ENCODE data around the gene SDK1.

SDK1 gene

GRCh38 chr7:3327655-3328054 lies 26.6 kb downstream of the SDK1 start:
- no peak overlapping the region for H3K27ac ChIP-seq (ENCODE audit: low read depth, low read length)
- no peak overlapping the region for H3K9ac ChIP-seq (ENCODE audit: low read length in 5 of 5)
- H3K27me3 ChIP-seq (ENCODE audit: control insufficient read depth in 5 of 5, insufficient read depth in 4 of 5, low read length in 5 of 5): no peaks in the 10 kb centered on the region
- H3K36me3 ChIP-seq (ENCODE audit: control insufficient read depth in 5 of 5, insufficient read depth in 5 of 5, low read length in 5 of 5): no peaks in the 10 kb centered on the region
- no peaks in the 10 kb centered on the region for H3K4me1 ChIP-seq (ENCODE audit: control insufficient read depth in 5 of 5, insufficient read depth in 5 of 5, low read length in 5 of 5)
- peaks cover 0 to 5% (median 3%) of the 10 kb centered on the region in 5 donors for H3K9me3 ChIP-seq (ENCODE audit: control insufficient read depth in 5 of 5, low read length in 5 of 5)
- H3K4me3 ChIP-seq (ENCODE audit: low read depth in 1 of 5, low read length in 5 of 5): no peak overlapping the region

- H3K4me3 ChIP-seq (ENCODE audit: low read depth in 1 of 5, low read length in 5 of 5): no peak overlapping the region
- H3K36me3 ChIP-seq (ENCODE audit: control insufficient read depth in 5 of 5, insufficient read depth in 5 of 5, low read length in 5 of 5): no peaks in the 10 kb centered on the region
- H3K9ac ChIP-seq (ENCODE audit: low read length in 5 of 5): no peak overlapping the region
- H3K9me3 ChIP-seq (ENCODE audit: control insufficient read depth in 5 of 5, low read length in 5 of 5): no peaks in the 10 kb centered on the region
- H3K27me3 ChIP-seq (ENCODE audit: control insufficient read depth in 5 of 5, insufficient read depth in 4 of 5, low read length in 5 of 5): peaks cover 0 to 3% (median 0%) of the 10 kb centered on the region in 5 donors
- H3K4me1 ChIP-seq (ENCODE audit: control insufficient read depth in 5 of 5, insufficient read depth in 5 of 5, low read length in 5 of 5): peaks cover 0 to under 1% (median 0%) of the 10 kb centered on the region in 5 donors
- H3K27ac ChIP-seq (ENCODE audit: low read depth, low read length): no peak overlapping the region
Measured at GRCh38 chr7:3332308-3332707, 31.3 kb downstream of the SDK1 start.

- H3K9me3 ChIP-seq (ENCODE audit: control insufficient read depth in 5 of 5, low read length in 5 of 5): no peaks in the 10 kb centered on the region
- H3K4me1 ChIP-seq (ENCODE audit: control insufficient read depth in 5 of 5, insufficient read depth in 5 of 5, low read length in 5 of 5): peaks cover 0 to 11% (median 0%) of the 10 kb centered on the region in 5 donors
- H3K36me3 ChIP-seq (ENCODE audit: control insufficient read depth in 5 of 5, insufficient read depth in 5 of 5, low read length in 5 of 5): no peaks in the 10 kb centered on the region
- H3K4me3 ChIP-seq (ENCODE audit: low read depth in 1 of 5, low read length in 5 of 5): no peak overlapping the region
- H3K27ac ChIP-seq (ENCODE audit: low read depth, low read length): no peak overlapping the region
- no peak overlapping the region for H3K9ac ChIP-seq (ENCODE audit: low read length in 5 of 5)
- H3K27me3 ChIP-seq (ENCODE audit: control insufficient read depth in 5 of 5, insufficient read depth in 4 of 5, low read length in 5 of 5): peaks cover 0 to 3% (median 0%) of the 10 kb centered on the region in 5 donors
Measured at GRCh38 chr7:3333861-3334260, 32.8 kb downstream of the SDK1 start.

GRCh38 chr7:3336042-3336665 lies 35.1 kb downstream of the SDK1 start:
- no peak overlapping the region for H3K27ac ChIP-seq (ENCODE audit: low read depth, low read length)
- no peak overlapping the region for H3K9ac ChIP-seq (ENCODE audit: low read length in 5 of 5)
- H3K27me3 ChIP-seq (ENCODE audit: control insufficient read depth in 5 of 5, insufficient read depth in 4 of 5, low read length in 5 of 5): peaks cover 0 to 3% (median 0%) of the 10 kb centered on the region in 5 donors
- H3K4me3 ChIP-seq (ENCODE audit: low read depth in 1 of 5, low read length in 5 of 5): no peak overlapping the region
- H3K36me3 ChIP-seq (ENCODE audit: control insufficient read depth in 5 of 5, insufficient read depth in 5 of 5, low read length in 5 of 5): no peaks in the 10 kb centered on the region
- H3K9me3 ChIP-seq (ENCODE audit: control insufficient read depth in 5 of 5, low read length in 5 of 5): no peaks in the 10 kb centered on the region
- peaks cover 0 to 11% (median 0%) of the 10 kb centered on the region in 5 donors for H3K4me1 ChIP-seq (ENCODE audit: control insufficient read depth in 5 of 5, insufficient read depth in 5 of 5, low read length in 5 of 5)

GRCh38 chr7:3338161-3338560 lies 37.1 kb downstream of the SDK1 start:
- H3K9ac ChIP-seq (ENCODE audit: low read length in 5 of 5): no peak overlapping the region
- H3K27me3 ChIP-seq (ENCODE audit: control insufficient read depth in 5 of 5, insufficient read depth in 4 of 5, low read length in 5 of 5): peaks cover 0 to 3% (median 0%) of the 10 kb centered on the region in 5 donors
- H3K4me1 ChIP-seq (ENCODE audit: control insufficient read depth in 5 of 5, insufficient read depth in 5 of 5, low read length in 5 of 5): peaks cover 0 to 11% (median 0%) of the 10 kb centered on the region in 5 donors
- no peak overlapping the region for H3K4me3 ChIP-seq (ENCODE audit: low read depth in 1 of 5, low read length in 5 of 5)
- H3K27ac ChIP-seq (ENCODE audit: low read depth, low read length): no peak overlapping the region
- H3K36me3 ChIP-seq (ENCODE audit: control insufficient read depth in 5 of 5, insufficient read depth in 5 of 5, low read length in 5 of 5): no peaks in the 10 kb centered on the region
- H3K9me3 ChIP-seq (ENCODE audit: control insufficient read depth in 5 of 5, low read length in 5 of 5): no peaks in the 10 kb centered on the region

GRCh38 chr7:3345699-3346481 lies 44.8 kb downstream of the SDK1 start:
- H3K4me3 ChIP-seq (ENCODE audit: low read depth in 1 of 5, low read length in 5 of 5): no peak overlapping the region
- no peak overlapping the region for H3K9ac ChIP-seq (ENCODE audit: low read length in 5 of 5)
- peaks cover 0 to 6% (median 0%) of the 10 kb centered on the region in 5 donors for H3K4me1 ChIP-seq (ENCODE audit: control insufficient read depth in 5 of 5, insufficient read depth in 5 of 5, low read length in 5 of 5)
- H3K36me3 ChIP-seq (ENCODE audit: control insufficient read depth in 5 of 5, insufficient read depth in 5 of 5, low read length in 5 of 5): no peaks in the 10 kb centered on the region
- no peaks in the 10 kb centered on the region for H3K9me3 ChIP-seq (ENCODE audit: control insufficient read depth in 5 of 5, low read length in 5 of 5)
- no peak overlapping the region for H3K27ac ChIP-seq (ENCODE audit: low read depth, low read length)
- H3K27me3 ChIP-seq (ENCODE audit: control insufficient read depth in 5 of 5, insufficient read depth in 4 of 5, low read length in 5 of 5): no peaks in the 10 kb centered on the region

- Histone ChIP-seq H3K9me3 (ENCODE audit: control insufficient read depth in 5 of 5, low read length in 5 of 5) (no peaks in the 10 kb centered on the region), H3K27ac (ENCODE audit: low read depth, low read length) (no peak overlapping the region), H3K4me3 (ENCODE audit: low read depth in 1 of 5, low read length in 5 of 5) (no peak overlapping the region), H3K9ac (ENCODE audit: low read length in 5 of 5) (no peak overlapping the region), H3K27me3 (ENCODE audit: control insufficient read depth in 5 of 5, insufficient read depth in 4 of 5, low read length in 5 of 5) (no peaks in the 10 kb centered on the region), H3K36me3 (ENCODE audit: control insufficient read depth in 5 of 5, insufficient read depth in 5 of 5, low read length in 5 of 5) (no peaks in the 10 kb centered on the region), H3K4me1 (ENCODE audit: control insufficient read depth in 5 of 5, insufficient read depth in 5 of 5, low read length in 5 of 5) (peaks cover 0 to 6% (median 0%) of the 10 kb centered on the region in 5 donors)
Measured at GRCh38 chr7:3349126-3349525, 48.1 kb downstream of the SDK1 start.

- no peaks in the 10 kb centered on the region for H3K27me3 ChIP-seq (ENCODE audit: control insufficient read depth in 5 of 5, insufficient read depth in 4 of 5, low read length in 5 of 5)
- no peak overlapping the region for H3K9ac ChIP-seq (ENCODE audit: low read length in 5 of 5)
- no peak overlapping the region for H3K27ac ChIP-seq (ENCODE audit: low read depth, low read length)
- no peak overlapping the region for H3K4me3 ChIP-seq (ENCODE audit: low read depth in 1 of 5, low read length in 5 of 5)
- H3K36me3 ChIP-seq (ENCODE audit: control insufficient read depth in 5 of 5, insufficient read depth in 5 of 5, low read length in 5 of 5): no peaks in the 10 kb centered on the region
- no peaks in the 10 kb centered on the region for H3K4me1 ChIP-seq (ENCODE audit: control insufficient read depth in 5 of 5, insufficient read depth in 5 of 5, low read length in 5 of 5)
- no peaks in the 10 kb centered on the region for H3K9me3 ChIP-seq (ENCODE audit: control insufficient read depth in 5 of 5, low read length in 5 of 5)
Measured at GRCh38 chr7:3356173-3356572, 55.1 kb downstream of the SDK1 start.

- H3K4me1 ChIP-seq (ENCODE audit: control insufficient read depth in 5 of 5, insufficient read depth in 5 of 5, low read length in 5 of 5): no peaks in the 10 kb centered on the region
- no peak overlapping the region for H3K4me3 ChIP-seq (ENCODE audit: low read depth in 1 of 5, low read length in 5 of 5)
- H3K27ac ChIP-seq (ENCODE audit: low read depth, low read length): no peak overlapping the region
- no peaks in the 10 kb centered on the region for H3K9me3 ChIP-seq (ENCODE audit: control insufficient read depth in 5 of 5, low read length in 5 of 5)
- H3K9ac ChIP-seq (ENCODE audit: low read length in 5 of 5): no peak overlapping the region
- H3K36me3 ChIP-seq (ENCODE audit: control insufficient read depth in 5 of 5, insufficient read depth in 5 of 5, low read length in 5 of 5): no peaks in the 10 kb centered on the region
- no peaks in the 10 kb centered on the region for H3K27me3 ChIP-seq (ENCODE audit: control insufficient read depth in 5 of 5, insufficient read depth in 4 of 5, low read length in 5 of 5)
Measured at GRCh38 chr7:3358991-3359390, 57.9 kb downstream of the SDK1 start.

GRCh38 chr7:3367261-3367660 lies 66.2 kb downstream of the SDK1 start:
- H3K9me3 ChIP-seq (ENCODE audit: control insufficient read depth in 5 of 5, low read length in 5 of 5): no peaks in the 10 kb centered on the region

More at GRCh38 chr7:3367261-3367660, 66.2 kb downstream of the SDK1 start:
- Histone ChIP-seq H3K4me1 (ENCODE audit: control insufficient read depth in 5 of 5, insufficient read depth in 5 of 5, low read length in 5 of 5) (peaks cover 0 to 18% (median 0%) of the 10 kb centered on the region in 5 donors), H3K36me3 (ENCODE audit: control insufficient read depth in 5 of 5, insufficient read depth in 5 of 5, low read length in 5 of 5) (no peaks in the 10 kb centered on the region), H3K4me3 (ENCODE audit: low read depth in 1 of 5, low read length in 5 of 5) (no peak overlapping the region), H3K9ac (ENCODE audit: low read length in 5 of 5) (no peak overlapping the region), H3K27ac (ENCODE audit: low read depth, low read length) (no peak overlapping the region), H3K27me3 (ENCODE audit: control insufficient read depth in 5 of 5, insufficient read depth in 4 of 5, low read length in 5 of 5) (peaks cover 0 to 4% (median 0%) of the 10 kb centered on the region in 5 donors)

All from subcutaneous abdominal adipose tissue (tissue), 5 donors.